Measurements from ENCODE around the gene CD80. TPM values are rescaled to one million over a fixed set of nuclear protein-coding genes. Genes with fewer than 3 reads are reported as not detected.

CD80 gene
- polyA plus RNA-seq, 1 donor (not counting 4 experiments of a cell fraction or from before 2014, with no cell fraction given), result not detected

DNA sequence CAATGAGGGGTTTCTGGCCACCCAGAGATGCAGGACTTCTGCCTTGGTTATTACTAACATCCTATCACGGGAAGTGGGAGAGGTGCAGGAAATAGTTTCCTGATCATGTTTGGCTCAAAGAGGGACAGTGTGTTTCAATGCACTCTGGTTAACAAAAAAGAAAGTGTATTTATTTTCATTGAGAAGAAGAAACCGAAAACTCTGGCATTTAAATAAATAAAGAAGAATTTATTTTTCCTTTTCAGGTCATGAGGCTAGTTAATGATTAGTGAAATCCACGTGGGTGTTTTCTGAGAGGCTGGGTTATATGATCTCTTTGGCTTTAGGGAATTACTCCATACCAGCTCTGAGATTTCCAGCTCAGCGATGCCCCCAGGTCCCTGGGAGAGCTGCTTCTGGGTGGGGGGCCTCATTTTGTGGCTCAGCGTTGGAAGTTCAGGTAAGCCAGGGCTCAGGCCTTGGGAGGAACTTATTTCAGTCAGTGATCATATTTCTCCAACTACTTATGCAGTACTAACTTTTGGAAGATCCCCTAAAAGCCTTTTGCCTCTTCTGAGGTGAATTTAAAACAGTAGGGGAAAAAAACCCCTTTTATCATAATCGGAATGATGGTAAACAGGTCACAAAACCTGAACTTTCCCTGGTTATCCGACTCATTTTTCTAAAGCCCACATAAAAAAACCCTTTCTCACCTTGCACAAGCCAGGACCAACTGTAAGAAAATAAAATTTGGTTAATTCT, 38.3 kb upstream of the CD80 start, which contains the start of gene PLA1A:
TSS of gene PLA1A (plus strand) at position 338 of the 741 bp plus-strand sequence. CDS start at position 367, 29 bp downstream.
- Histone ChIP-seq H3K79me2 (ENCODE audit: control insufficient read depth, insufficient read depth, low read length) (no peaks in the 10 kb centered on the region), H3K4me2 (ENCODE audit: control insufficient read depth, extremely low read depth, insufficient read depth, low read depth, low read length) (no peak within 1 kb of the TSS), H3K9me1 (ENCODE audit: control insufficient read depth, extremely low read depth, insufficient read depth, low read length) (no peaks in the 10 kb centered on the region), H3K4me1 (ENCODE audit: control insufficient read depth, extremely low read depth, insufficient read depth, low read length) (no peaks in the 10 kb centered on the region), H3K27ac (ENCODE audit: control insufficient read depth, insufficient read depth, low read length) (no peak within 1 kb of the TSS), H3K27me3 (ENCODE audit: control insufficient read depth, extremely low read depth, insufficient read depth, low read length) (peaks cover 6% of the 10 kb centered on the region), H3K9me3 (ENCODE audit: control insufficient read depth, low read depth, low read length) (no peaks in the 10 kb centered on the region), H3K9ac (ENCODE audit: control insufficient read depth, extremely low read depth, insufficient read depth, low read length) (no peak within 1 kb of the TSS), H3K36me3 (ENCODE audit: control insufficient read depth in 2 of 2, extremely low read depth in 1 of 2, insufficient read depth in 2 of 2, low read length in 2 of 2) (no peaks in the 10 kb centered on the region), H2AFZ (ENCODE audit: control insufficient read depth, low read length) (no peak within 1 kb of the TSS), H3K4me3 (ENCODE audit: control insufficient read depth in 2 of 3, extremely low read depth in 1 of 3, insufficient read depth in 2 of 3, low read depth in 1 of 3, low read length in 3 of 3) (no peak within 1 kb of the TSS), H4K20me1 (ENCODE audit: control insufficient read depth, extremely low read depth, insufficient read depth, low read length) (no peaks in the 10 kb centered on the region)
- dilution Hi-C loops (cut with MboI; ENCODE audit: extremely low pct_ligation_motif_present, low sequenced_read_pairs), result no loop called here
- DNase-seq (ENCODE audit: low read depth, low spot score) (no peak), FAIRE-seq (no peak)
- TF ChIP-seq, protein P1, sequence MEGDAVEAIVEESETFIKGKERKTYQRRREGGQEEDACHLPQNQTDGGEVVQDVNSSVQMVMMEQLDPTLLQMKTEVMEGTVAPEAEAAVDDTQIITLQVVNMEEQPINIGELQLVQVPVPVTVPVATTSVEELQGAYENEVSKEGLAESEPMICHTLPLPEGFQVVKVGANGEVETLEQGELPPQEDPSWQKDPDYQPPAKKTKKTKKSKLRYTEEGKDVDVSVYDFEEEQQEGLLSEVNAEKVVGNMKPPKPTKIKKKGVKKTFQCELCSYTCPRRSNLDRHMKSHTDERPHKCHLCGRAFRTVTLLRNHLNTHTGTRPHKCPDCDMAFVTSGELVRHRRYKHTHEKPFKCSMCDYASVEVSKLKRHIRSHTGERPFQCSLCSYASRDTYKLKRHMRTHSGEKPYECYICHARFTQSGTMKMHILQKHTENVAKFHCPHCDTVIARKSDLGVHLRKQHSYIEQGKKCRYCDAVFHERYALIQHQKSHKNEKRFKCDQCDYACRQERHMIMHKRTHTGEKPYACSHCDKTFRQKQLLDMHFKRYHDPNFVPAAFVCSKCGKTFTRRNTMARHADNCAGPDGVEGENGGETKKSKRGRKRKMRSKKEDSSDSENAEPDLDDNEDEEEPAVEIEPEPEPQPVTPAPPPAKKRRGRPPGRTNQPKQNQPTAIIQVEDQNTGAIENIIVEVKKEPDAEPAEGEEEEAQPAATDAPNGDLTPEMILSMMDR (optimal IDR thresholded peaks at IDR 0.05 in 1 of 3, IDR thresholded peaks at IDR 0.05 in 1 of 3, conservative IDR thresholded peaks at IDR 0.05 in 1 of 3; ENCODE audit: extremely low read depth in 1 of 3, insufficient read depth in 2 of 3, low read length in 3 of 3), result no peak
- no peak for TF ChIP-seq EZH2 (IDR thresholded peaks at IDR 0.05; ENCODE audit: low read length)

DNA sequence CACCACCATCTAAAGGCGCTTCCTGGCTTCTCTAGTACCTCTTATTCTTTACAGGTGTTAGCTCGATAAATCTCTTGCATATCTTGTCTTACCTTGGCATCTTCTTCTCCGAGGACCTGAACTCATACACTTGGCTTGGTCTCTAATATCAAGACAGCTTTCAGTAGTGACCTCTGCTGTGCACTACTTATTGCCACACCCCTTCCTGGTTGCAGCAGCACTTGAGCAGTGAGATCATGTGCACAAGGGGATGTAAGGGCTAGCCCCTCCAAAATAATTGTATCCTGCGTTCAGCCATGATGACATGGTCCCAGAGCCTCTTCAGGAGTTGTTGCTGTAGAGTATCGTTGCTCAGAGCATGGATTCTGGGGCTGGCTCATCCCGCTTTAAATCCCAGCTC, 37.0 kb upstream of the CD80 start:
- Histone ChIP-seq H3K4me2 (ENCODE audit: control insufficient read depth, extremely low read depth, insufficient read depth, low read depth, low read length) (no peak overlapping the region), H3K9me1 (ENCODE audit: control insufficient read depth, extremely low read depth, insufficient read depth, low read length) (no peaks in the 10 kb centered on the region), H3K36me3 (ENCODE audit: control insufficient read depth in 2 of 2, extremely low read depth in 1 of 2, insufficient read depth in 2 of 2, low read length in 2 of 2) (no peaks in the 10 kb centered on the region), H2AFZ (ENCODE audit: control insufficient read depth, low read length) (no peak overlapping the region), H4K20me1 (ENCODE audit: control insufficient read depth, extremely low read depth, insufficient read depth, low read length) (no peaks in the 10 kb centered on the region), H3K27ac (ENCODE audit: control insufficient read depth, insufficient read depth, low read length) (no peak overlapping the region), H3K9me3 (ENCODE audit: control insufficient read depth, low read depth, low read length) (no peaks in the 10 kb centered on the region), H3K9ac (ENCODE audit: control insufficient read depth, extremely low read depth, insufficient read depth, low read length) (no peak overlapping the region), H3K4me3 (ENCODE audit: control insufficient read depth in 2 of 3, extremely low read depth in 1 of 3, insufficient read depth in 2 of 3, low read depth in 1 of 3, low read length in 3 of 3) (no peak overlapping the region), H3K4me1 (ENCODE audit: control insufficient read depth, extremely low read depth, insufficient read depth, low read length) (no peaks in the 10 kb centered on the region), H3K27me3 (ENCODE audit: control insufficient read depth, extremely low read depth, insufficient read depth, low read length) (peaks cover 12% of the 10 kb centered on the region), H3K79me2 (ENCODE audit: control insufficient read depth, insufficient read depth, low read length) (no peaks in the 10 kb centered on the region)
- TF ChIP-seq, protein P1 (optimal IDR thresholded peaks at IDR 0.05 in 1 of 3, IDR thresholded peaks at IDR 0.05 in 1 of 3, conservative IDR thresholded peaks at IDR 0.05 in 1 of 3; ENCODE audit: extremely low read depth in 1 of 3, insufficient read depth in 2 of 3, low read length in 3 of 3), result no peak
- no peak for TF ChIP-seq EZH2 (IDR thresholded peaks at IDR 0.05; ENCODE audit: low read length)
- dilution Hi-C loops (cut with MboI; ENCODE audit: extremely low pct_ligation_motif_present, low sequenced_read_pairs), result no loop called here
- no peak for DNase-seq (ENCODE audit: low read depth, low spot score)
- no peak for FAIRE-seq
